Measurements from ENCODE around the gene FKBP9. TPM values are rescaled to one million over a fixed set of nuclear protein-coding genes. Genes with fewer than 3 reads are reported as not detected.
"Not testable (repeated sequence)": the region's sequence is repeated elsewhere in the genome, so short reads cannot be mapped to it uniquely, and the experiment has no call there.

The FKBP9 gene
- total RNA-seq, 2 donors from 2014 or later, result 116 to 122 TPM

DNA sequence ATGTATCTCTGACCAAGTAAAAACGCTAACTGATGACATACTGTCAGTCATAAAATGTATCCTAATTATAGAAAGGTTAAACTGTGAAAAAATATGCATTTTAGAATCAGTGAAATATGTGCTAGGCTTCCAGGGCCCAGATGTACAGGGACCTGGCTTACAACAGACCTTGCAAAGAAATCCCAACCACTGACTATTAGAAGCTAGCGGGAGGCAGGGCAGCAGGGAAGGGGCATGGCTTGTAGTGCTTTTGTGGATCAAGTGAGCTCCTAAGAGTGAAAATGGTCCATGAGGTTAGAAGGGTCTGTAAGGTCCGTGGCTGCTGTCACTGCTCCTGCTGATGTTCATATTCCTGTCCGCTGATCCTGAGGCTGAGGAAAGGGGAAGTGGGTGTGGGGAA is 40.7 kb downstream of the FKBP9 start:
- DNase-seq; intact Hi-C loops (cut with DNase I); ATAC-seq: not testable (repeated sequence)

DNA sequence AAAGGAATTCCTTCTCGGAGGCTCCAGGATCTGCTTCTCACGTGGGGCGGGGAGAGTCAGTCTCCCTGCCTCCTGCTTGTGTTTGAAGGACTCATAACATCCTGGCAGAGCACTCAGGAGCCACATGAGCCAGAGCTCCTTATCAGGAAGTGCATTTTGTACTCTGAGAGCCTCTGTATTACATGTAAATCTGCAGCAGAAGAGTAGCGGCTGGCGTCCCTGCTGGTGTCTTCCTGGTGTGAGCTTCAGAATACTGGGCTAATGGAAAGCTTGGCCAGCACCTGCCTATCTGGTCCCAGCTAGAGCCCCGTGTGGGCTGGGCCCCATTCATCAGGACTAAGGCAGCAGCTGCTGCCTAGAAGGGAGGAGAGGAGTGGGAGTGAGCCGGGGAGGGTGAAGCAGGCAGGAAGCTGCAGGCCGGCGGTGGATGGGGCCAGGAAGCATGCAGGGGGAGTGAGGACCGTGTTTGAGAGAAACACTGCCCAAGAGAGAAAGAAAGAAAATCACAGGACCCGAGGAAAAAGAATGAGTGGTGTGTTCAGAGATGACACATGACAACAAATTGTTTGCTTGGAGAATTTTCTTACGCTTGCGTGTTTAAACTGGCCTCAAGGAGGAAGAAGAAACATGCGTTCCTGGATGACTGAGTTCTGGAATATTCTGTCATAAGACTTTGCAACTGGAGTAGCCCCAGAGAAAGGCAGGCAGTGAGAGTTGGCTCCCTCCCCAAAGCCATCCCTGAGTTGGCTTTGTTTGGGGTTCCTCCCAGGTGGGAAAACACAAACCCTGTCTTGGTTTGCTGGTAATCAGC is 41.3 kb downstream of the FKBP9 start:
- peak; percentile 87 to 93 for ATAC-seq
- intact Hi-C loops (cut with DNase I), result not testable (repeated sequence)
- DNase-seq, result peak; percentile 69

DNA sequence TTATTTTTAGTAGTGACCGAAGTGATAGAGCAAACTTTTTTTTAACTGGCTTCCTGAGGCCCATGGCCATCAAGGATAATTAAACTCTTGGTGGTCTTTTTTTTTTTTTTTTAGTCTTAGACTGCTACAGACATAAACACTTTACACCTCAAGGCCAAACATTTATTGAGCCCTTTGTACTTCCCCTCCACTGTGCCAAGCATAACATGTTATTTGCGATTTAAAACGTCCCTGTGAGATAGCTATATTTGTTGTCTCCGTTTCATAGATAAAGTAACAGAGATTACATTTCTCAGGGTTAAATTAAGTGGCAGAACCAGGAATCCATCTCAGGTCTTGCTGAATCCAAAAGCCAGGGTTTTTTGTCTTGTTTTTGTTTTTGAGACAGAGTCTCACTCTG is 42.1 kb downstream of the FKBP9 start:
- intact Hi-C loops (cut with DNase I); DNase-seq; ATAC-seq: not testable (repeated sequence)

GRCh38 chr7:33003111-33003510 is 45.9 kb downstream of the FKBP9 start:
- DNase-seq; ATAC-seq; intact Hi-C loops (cut with DNase I): not testable (repeated sequence)

GRCh38 chr7:33004104-33004616 is 46.9 kb downstream of the FKBP9 start:
- ATAC-seq; DNase-seq; intact Hi-C loops (cut with DNase I): not testable (repeated sequence)

DNA sequence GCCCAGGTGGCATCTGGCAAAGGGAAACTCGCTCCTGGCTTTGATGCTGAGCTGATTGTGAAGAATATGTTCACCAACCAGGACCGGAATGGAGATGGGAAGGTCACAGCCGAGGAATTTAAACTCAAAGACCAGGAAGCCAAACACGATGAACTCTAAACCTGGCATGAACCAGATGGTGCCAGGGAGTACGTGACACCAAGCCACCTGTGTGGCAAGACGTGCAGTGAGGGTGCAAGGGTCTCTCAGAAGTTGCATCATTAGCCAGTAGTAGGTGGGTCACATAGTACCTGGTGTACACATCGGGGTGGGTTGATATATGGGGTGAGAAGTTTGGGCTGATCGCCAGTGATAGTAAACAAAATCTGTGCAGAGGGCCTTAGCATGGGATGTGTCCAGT is 48.0 kb downstream of the FKBP9 start:
- ATAC-seq; intact Hi-C loops (cut with DNase I): not testable (repeated sequence)

DNA sequence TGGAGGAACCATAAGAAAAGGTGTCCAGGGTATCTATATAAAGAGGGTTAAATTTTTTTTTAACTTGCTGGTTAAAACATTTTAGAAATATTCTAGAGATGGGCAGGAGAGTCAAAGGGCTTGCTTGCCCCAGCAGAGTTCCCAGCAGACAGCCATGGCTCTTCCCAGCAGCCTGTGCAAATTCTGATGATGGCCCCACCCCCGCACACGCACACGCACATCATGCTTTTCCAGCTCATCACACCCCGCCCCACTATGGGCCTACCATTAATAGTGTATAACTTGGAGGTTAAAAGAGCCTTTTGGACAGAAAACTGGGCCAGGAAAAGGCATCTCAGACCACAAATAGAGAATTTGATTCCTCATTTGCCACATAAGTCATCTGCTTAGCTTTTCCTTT is 48.5 kb downstream of the FKBP9 start:
- intact Hi-C loops (cut with DNase I); ATAC-seq; DNase-seq: not testable (repeated sequence)

More for the DNA sequence above, 48.0 kb downstream of the FKBP9 start:
- DNase-seq, result not testable (repeated sequence)

- intact Hi-C loops (cut with DNase I), result no loop called here
- ATAC-seq, result no peak
- DNase-seq, result no peak
Observed at GRCh38 chr7:33009734-33010133, 52.5 kb downstream of the FKBP9 start.

DNA sequence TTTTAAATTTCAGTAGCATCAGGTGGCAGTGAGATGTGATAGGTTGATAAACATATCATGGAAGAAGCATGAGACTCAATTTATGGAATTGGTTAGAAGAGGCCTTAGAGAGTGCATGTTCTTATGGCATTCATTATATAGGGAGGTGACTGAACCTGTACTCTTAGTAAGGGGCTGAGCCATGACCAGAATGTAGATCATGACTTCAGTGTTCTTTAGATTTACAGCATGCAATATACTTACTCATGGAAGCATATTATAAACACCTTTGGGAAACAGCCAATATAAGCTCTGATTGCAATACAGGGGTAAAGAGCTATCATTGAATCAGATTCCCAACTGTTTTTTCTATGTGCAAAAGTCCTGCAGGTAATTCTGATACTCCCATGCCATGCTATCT is 55.1 kb downstream of the FKBP9 start:
- intact Hi-C loops (cut with DNase I), result no loop called here
- DNase-seq, result no peak
- no peak for ATAC-seq

- no peak for ATAC-seq
- intact Hi-C loops (cut with DNase I), result no loop called here
- no peak for DNase-seq
Observed at GRCh38 chr7:33024189-33024757, 67.0 kb downstream of the FKBP9 start.

GRCh38 chr7:33035776-33036175 is 78.5 kb downstream of the FKBP9 start:
- intact Hi-C loops (cut with DNase I), result no loop called here
- DNase-seq (no peak), ATAC-seq (no peak)

DNA sequence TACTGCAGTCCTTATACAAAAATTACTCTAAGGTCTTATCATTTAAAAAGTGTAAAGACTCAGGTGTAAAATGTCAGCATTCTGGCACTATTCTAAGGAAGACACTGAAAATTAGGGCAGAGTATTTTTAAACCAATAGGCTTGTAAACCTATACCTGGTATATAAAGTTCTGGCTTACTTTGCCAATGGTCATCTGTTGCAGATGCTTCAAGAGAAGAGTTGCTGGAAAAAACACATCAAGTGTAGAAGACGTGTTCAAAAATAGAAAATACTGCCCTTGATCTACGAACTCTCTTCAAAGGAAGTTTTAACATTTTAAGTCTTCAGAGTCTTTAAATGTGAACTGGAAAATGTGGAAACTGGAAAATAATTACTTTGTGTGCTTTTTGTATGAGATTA is 81.4 kb downstream of the FKBP9 start:
- intact Hi-C loops (cut with DNase I), result no loop called here

GRCh38 chr7:33039257-33039902 is 82.1 kb downstream of the FKBP9 start:
- peak in 1 of 2 donors; percentile 53 for ATAC-seq
- intact Hi-C loops (cut with DNase I), result no loop called here
- no peak for DNase-seq

More for the DNA sequence above, 81.4 kb downstream of the FKBP9 start:
- ATAC-seq, result no peak
- no peak for DNase-seq

DNA sequence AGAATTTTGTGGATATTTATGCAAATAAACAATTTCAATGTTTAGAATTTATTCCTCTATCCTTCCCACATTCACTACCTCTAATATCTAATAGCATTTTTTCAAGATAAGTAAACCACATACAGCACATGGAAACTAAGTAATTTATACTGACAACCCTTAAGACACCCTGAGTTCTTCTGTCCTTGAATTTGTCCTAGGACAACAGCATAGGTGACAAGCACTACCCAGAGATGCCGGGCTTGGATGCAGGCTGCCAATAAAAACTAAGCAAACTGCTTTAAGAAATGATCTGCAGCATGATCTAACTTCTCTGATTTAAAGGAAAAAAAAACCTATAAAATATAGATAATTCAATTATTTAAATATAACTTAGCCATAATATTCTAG is 82.7 kb downstream of the FKBP9 start:
- ATAC-seq (peak in 1 of 2 donors; percentile 39), DNase-seq (no peak)
- intact Hi-C loops (cut with DNase I), result no loop called here

GRCh38 chr7:33040803-33041516 is 83.7 kb downstream of the FKBP9 start:
- intact Hi-C loops (cut with DNase I), result no loop called here
- ATAC-seq, result peak; percentile 51 to 88
- DNase-seq, result no peak

DNA sequence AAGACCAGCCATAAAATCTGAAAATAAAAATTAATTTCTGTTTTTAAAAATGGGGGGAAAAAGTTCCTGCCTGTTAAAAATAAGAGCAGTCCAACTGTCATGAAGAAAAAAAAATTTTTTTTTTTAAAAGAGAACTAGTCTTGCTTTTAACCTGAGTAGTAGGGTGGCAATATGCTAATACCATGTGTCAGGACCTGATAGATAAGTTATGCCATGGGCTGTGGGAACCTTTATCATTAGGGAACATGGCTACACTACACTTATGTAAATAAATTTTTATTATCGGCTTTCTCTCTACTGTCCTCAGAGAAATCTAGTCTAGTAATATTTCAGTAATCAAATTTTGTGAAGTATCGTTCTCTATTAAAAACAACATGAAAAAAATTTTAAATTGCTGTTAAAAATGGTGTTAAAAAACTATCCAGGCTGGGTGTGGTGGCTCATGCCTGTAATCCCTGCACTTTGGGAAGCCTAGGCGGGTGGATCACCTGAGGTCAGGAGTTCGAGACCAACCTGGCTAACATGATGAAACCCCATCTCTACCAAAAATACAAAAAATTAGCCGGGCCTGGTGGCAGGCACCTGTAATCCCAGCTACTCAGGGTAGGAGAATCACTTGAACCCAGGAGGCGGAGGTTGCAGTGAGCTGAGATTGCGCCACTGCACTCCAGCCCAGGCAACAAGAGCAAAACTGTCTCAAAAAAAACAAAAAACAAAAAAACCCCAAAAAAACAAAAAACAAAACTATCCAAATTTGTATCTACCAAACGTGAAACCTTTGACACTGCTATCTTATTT is 84.6 kb downstream of the FKBP9 start:
- ATAC-seq (no peak), DNase-seq (no peak)
- intact Hi-C loops (cut with DNase I), result no loop called here

- intact Hi-C loops (cut with DNase I), result no loop called here
- ATAC-seq, result peak; percentile 28 to 29
- no peak for DNase-seq
Observed at GRCh38 chr7:33043501-33044400, 86.5 kb downstream of the FKBP9 start.

GRCh38 chr7:33044401-33044718 is 87.1 kb downstream of the FKBP9 start:
- ATAC-seq, result peak; percentile 40 to 64
- intact Hi-C loops (cut with DNase I), result no loop called here
- DNase-seq, result no peak
